ENCODE results near the gene DOHH.

DOHH gene

DNA sequence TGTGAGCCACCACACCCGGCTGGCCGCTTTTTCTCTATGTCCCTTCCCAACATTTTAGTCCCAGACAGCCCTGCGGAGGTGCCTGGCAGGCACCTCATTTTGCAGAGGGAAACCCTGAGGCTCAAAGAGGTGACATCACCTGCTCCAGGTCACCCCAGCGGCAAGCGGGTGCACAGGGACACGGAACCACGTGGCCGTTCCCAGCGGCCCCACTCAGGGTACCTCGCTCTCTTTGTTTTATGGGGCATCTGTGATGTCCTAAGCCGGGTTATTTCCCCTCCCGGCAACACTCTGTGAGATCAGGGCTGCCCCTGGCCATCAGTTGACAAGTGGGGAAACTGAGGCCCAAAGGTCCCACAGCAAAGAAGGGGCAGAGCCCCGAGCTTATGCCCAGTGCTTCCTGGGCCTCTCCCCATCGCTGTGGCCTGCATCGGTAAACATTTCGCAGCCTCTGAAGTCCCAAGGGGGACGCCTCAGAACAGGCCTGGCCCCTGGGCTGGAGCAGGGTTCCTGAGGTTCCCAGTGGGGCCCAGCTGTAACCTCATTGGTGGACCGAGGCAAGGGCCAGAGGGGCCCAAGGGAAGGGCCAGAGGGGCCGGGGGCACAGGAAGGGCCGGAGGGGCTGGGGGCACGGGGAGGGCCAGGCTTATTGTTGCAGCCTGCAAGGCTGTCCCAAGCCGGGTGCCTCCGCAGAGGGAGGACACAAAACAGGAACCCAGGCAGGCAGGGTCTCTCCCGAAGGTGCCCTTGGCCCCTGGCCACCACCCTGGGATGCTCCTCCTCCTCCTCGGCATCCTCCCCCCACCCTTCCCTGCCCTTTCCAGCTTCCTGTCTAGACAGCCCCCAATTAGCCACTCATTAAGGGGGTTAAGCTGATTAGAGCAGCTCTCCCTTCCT, 59.1 kb downstream of the DOHH start:
- no peak for DNase-seq (ENCODE audit: low read depth)

All from HS-5 (cell line).